GM18861 (cell line): ENCODE data around the gene STX16.

Source experiments
- ATAC-seq: cut with Tn5 transposase; IDR thresholded peaks from one replicate; pipeline ENCODE4 v1.9.1; 2021; ENCODE audit not compliant: unreplicated experiment

Gene STX16

GRCh38 chr20:58675146-58675584 lies 24.1 kb downstream of the STX16 start:
- no peak for ATAC-seq

- ATAC-seq = no peak
Measured at GRCh38 chr20:58675641-58676040, 24.6 kb downstream of the STX16 start.

GRCh38 chr20:58676161-58676560 lies 25.1 kb downstream of the STX16 start:
- no peak for ATAC-seq

GRCh38 chr20:58677079-58677604 lies 26.1 kb downstream of the STX16 start:
- ATAC-seq = no peak

GRCh38 chr20:58677808-58678207 lies 26.7 kb downstream of the STX16 start:
- ATAC-seq = no peak

GRCh38 chr20:58678806-58679205 lies 27.7 kb downstream of the STX16 start:
- no peak for ATAC-seq

GRCh38 chr20:58682656-58683531 lies 31.8 kb downstream of the STX16 start:
- ATAC-seq = no peak

- no peak for ATAC-seq
Measured at GRCh38 chr20:58684291-58684690, 33.2 kb downstream of the STX16 start.

GRCh38 chr20:58685988-58686387 lies 34.9 kb downstream of the STX16 start:
- ATAC-seq = no peak

- ATAC-seq = no peak
Measured at GRCh38 chr20:58688414-58688813, 37.3 kb downstream of the STX16 start.

- ATAC-seq = no peak
Measured at GRCh38 chr20:58688840-58689239, 37.8 kb downstream of the STX16 start.

- no peak for ATAC-seq
Measured at GRCh38 chr20:58690396-58691135, 39.5 kb downstream of the STX16 start.

GRCh38 chr20:58691773-58692578 lies 40.9 kb downstream of the STX16 start:
- ATAC-seq = no peak

GRCh38 chr20:58692579-58693225 lies 41.6 kb downstream of the STX16 start, which contains the start of gene NPEPL1:
NPEPL1 (plus strand) TSS chr20:58692800; CDS start chr20:58692901, 101 bp downstream.
- peak; percentile 69 for ATAC-seq

- peak; percentile 12 for ATAC-seq
Measured at GRCh38 chr20:58693226-58694006, 42.3 kb downstream of the STX16 start.

GRCh38 chr20:58694241-58695083 lies 43.4 kb downstream of the STX16 start:
- ATAC-seq = no peak

- ATAC-seq = no peak
Measured at GRCh38 chr20:58695084-58695722, 44.1 kb downstream of the STX16 start.

- ATAC-seq = no peak
Measured at GRCh38 chr20:58695895-58696375, 44.9 kb downstream of the STX16 start.
